HG03066 (cell line): Measurements from ENCODE around the gene KCNAB3.

Experiments used
- ATAC-seq: cut with Tn5 transposase; IDR thresholded peaks from one replicate; pipeline ENCODE4 v1.9.1; 2021; ENCODE audit warnings: low read depth; ENCODE audit not compliant: unreplicated experiment

Gene KCNAB3

DNA sequence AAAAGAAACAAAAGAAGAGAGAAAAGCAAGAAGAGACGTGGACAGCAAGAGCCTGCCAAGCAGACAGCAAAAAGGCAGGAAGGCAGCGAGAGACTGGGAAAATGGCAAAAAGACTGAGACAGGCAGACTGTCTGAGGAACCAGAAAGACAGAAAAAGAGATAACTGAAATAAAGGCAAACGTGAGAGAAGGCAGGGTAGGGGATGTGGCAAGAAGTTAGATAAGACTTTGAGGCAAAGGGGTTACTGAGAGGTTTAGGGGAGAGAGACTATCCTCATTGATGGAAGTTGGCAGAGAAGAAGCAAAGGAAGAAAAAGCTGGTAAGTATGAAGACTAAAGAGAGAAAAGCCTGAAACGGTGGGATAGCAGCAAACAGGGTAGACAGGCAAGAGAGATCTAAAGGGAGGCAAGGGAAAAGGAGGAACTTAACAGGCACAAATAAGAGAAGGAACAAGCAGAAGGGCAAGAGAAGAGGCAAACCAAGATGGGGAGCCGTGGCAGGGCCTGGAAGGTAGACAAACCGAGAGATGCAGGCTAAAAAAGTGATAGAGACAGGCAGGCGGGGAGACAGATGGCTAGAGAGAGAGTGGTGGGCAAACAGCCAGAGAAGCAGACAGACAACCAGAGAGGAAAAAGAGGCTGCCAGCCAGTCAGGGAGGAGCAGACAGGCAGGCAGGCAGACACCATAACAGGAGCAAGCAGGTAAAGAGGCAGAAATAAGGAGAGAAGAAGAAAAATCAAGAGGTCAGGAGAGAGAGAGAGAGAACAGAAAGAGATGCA is 48.2 kb downstream of the KCNAB3 start:
- ATAC-seq, result no peak

DNA sequence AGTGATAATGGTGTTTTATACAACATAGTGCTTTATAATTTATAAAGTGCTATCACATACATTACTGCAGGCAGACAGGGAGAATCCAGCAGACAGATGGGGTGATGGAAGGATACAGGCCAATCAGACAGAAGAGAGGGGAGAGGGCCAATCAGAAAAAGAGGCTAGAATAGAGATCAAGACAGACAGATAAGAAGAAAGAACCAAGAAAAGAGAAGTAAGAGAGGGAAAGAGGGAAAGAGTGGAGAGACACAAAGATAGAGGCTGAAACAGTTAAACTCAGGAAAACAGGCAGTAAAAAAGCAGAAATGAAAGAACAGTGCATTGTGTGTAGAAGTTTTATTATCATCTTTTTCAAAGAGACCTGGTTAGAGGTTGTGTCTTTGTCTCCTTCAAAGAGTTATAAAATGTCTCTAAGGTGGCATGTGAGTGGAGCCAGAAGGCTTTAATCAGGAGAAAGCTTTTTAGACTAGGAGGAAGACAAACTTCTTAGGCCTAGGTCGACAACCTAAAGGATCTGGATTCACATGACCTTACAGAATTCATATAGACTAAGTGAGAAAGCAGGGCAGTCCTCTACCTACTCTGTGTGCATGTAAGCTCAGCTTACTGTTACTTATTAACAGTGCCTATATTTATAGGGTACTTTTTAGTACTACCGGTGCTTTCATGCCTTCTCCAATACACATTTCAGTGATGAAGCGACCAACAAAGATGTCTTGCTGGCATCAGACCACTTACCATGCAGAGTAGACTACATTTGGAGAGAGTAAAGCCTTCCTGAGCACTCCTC is 49.4 kb downstream of the KCNAB3 start:
- no peak for ATAC-seq

DNA sequence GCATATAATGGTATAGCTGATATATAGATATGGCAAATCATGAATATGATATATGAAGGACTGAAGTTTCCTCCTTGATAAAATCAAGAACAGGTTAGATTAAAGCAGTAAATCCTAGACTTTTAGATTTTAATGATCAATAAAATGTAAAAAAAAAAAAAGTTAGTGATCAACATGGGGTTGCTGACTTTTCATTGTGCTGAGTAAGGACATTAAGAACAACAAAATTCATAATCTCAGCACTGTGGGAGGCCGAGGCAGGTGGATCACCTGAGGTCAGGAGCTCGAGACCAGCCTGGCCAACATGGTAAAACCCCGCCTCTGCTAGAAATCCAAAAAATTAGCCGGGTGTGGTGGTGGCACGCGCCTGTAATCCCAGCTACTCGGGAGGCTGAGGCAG is 51.4 kb downstream of the KCNAB3 start:
- no peak for ATAC-seq

DNA sequence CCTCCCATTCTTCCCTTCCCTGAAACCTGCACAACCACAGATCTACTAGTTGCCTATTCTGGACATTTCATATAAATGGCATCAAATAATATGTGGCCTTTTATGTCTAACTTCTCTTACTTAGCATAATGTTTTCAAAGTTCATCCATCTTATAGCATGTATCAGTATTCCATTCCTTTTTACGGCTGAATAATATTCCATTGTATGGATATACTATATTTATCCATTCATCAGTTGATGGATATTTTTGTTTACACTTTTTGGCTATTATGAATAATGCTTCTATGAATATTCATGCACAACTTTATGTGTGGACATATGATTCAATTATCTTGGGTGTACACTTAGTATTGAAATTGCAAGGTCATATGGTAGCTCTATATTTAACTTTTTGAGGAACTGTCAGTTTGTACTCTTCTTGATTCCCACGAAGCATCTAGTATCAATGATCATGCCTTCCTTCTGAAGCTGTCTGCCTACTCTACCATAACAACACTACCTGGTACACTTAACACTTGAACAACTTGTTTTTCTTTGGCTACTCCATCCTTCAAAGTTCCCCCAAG is 53.8 kb downstream of the KCNAB3 start:
- ATAC-seq, result no peak

DNA sequence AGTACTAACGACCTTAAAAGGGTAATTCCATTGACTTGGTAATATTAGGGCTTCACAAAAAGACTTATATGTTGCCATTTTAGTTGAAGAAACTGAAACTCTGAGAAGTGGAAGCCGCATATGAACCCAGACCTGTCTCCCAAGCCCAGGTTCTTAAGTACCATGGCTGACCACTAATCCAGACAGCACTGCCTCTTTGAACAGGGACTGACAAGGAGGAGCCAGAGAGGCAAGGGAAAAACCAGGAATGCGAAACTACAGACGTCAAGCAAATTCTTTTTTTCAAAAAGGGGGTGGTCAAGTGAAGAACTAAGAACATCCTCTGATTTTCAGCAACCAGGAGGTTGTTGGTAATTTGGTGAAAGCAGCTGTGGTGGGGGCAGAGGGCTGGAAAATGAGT is 56.6 kb downstream of the KCNAB3 start:
- no peak for ATAC-seq
